ENCODE data around the gene SMAD2.
"Not testable (repeated sequence)": the region's sequence is repeated elsewhere in the genome, so short reads cannot be mapped to it uniquely, and the experiment has no call there.

SMAD2 gene

GRCh38 chr18:47838396-47838795 lies 92.1 kb downstream of the SMAD2 start:
- DNase-seq, result no peak

- no peak for DNase-seq
Observed at GRCh38 chr18:47832348-47832747, 98.1 kb downstream of the SMAD2 start.

- DNase-seq, result no peak
Observed at GRCh38 chr18:47831351-47831750, 99.1 kb downstream of the SMAD2 start.

- DNase-seq, result no peak
Observed at GRCh38 chr18:47830772-47831171, 99.7 kb downstream of the SMAD2 start.

GRCh38 chr18:47829831-47830230 lies 100.6 kb downstream of the SMAD2 start:
- DNase-seq, result no peak

GRCh38 chr18:47828031-47828430 lies 102.4 kb downstream of the SMAD2 start:
- not testable (repeated sequence) for DNase-seq

GRCh38 chr18:47826157-47827074 lies 104.0 kb downstream of the SMAD2 start:
- no peak for DNase-seq

- no peak for DNase-seq
Observed at GRCh38 chr18:47821314-47821713, 109.1 kb downstream of the SMAD2 start.

- DNase-seq, result no peak
Observed at GRCh38 chr18:47817795-47818077, 112.7 kb downstream of the SMAD2 start.

- DNase-seq, result no peak
Observed at GRCh38 chr18:47817017-47817794, 113.3 kb downstream of the SMAD2 start.

- no peak for DNase-seq
Observed at GRCh38 chr18:47815486-47816270, 114.8 kb downstream of the SMAD2 start.

GRCh38 chr18:47809420-47809819 lies 121.0 kb downstream of the SMAD2 start:
- DNase-seq, result no peak

- DNase-seq, result no peak
Observed at GRCh38 chr18:47802802-47803201, 127.7 kb downstream of the SMAD2 start.

GRCh38 chr18:47801817-47802216 lies 128.6 kb downstream of the SMAD2 start:
- no peak for DNase-seq

GRCh38 chr18:47800756-47801155 lies 129.7 kb downstream of the SMAD2 start:
- DNase-seq, result no peak

GRCh38 chr18:47800248-47800647 lies 130.2 kb downstream of the SMAD2 start:
- DNase-seq, result no peak

GRCh38 chr18:47799376-47799775 lies 131.1 kb downstream of the SMAD2 start:
- no peak for DNase-seq

GRCh38 chr18:47798366-47798765 lies 132.1 kb downstream of the SMAD2 start:
- DNase-seq, result no peak

GRCh38 chr18:47797126-47797525 lies 133.3 kb downstream of the SMAD2 start:
- no peak for DNase-seq

- peak in 1 of 2 donors; percentile 9 for DNase-seq
Observed at GRCh38 chr18:47795434-47795814, 135.0 kb downstream of the SMAD2 start.

- no peak for DNase-seq
Observed at GRCh38 chr18:47794725-47795433, 135.6 kb downstream of the SMAD2 start.

- no peak for DNase-seq
Observed at GRCh38 chr18:47793609-47794008, 136.8 kb downstream of the SMAD2 start.
